ENCODE data around the gene CMKLR1.

The CMKLR1 gene

DNA sequence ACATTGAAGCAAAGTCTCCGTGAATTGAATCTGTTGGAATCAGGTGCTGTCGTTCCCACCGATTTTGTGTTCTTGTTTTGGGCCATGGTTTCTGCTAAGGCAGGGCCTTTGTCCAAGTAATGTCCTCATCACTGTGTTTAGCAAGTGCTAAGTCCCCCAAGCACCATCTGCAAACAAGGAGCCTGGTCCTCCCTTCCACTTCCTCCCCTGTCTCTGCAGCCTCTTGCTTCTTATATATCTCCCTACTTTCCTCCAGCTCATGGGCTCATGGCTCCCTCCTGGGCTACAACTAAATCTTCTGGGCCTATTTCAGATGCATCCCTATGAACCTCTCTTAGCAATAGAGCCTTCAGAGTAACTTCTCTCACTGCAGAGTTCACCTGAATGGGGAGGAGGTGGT lies 25.8 kb upstream of the CMKLR1 start:
- TF ChIP-seq, protein P1, sequence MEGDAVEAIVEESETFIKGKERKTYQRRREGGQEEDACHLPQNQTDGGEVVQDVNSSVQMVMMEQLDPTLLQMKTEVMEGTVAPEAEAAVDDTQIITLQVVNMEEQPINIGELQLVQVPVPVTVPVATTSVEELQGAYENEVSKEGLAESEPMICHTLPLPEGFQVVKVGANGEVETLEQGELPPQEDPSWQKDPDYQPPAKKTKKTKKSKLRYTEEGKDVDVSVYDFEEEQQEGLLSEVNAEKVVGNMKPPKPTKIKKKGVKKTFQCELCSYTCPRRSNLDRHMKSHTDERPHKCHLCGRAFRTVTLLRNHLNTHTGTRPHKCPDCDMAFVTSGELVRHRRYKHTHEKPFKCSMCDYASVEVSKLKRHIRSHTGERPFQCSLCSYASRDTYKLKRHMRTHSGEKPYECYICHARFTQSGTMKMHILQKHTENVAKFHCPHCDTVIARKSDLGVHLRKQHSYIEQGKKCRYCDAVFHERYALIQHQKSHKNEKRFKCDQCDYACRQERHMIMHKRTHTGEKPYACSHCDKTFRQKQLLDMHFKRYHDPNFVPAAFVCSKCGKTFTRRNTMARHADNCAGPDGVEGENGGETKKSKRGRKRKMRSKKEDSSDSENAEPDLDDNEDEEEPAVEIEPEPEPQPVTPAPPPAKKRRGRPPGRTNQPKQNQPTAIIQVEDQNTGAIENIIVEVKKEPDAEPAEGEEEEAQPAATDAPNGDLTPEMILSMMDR (IDR thresholded peaks at IDR 0.05; ENCODE audit: low read depth, low read length), result no peak
- DNase-seq (ENCODE audit: low read depth, low spot score), result no peak
- in situ Hi-C loops (cut with HindIII; ENCODE audit: low sequenced_read_pairs), result no loop called here
- H3K4me3 ChIP-seq (ENCODE audit: low read depth, low read length), result no peak overlapping the region

DNA sequence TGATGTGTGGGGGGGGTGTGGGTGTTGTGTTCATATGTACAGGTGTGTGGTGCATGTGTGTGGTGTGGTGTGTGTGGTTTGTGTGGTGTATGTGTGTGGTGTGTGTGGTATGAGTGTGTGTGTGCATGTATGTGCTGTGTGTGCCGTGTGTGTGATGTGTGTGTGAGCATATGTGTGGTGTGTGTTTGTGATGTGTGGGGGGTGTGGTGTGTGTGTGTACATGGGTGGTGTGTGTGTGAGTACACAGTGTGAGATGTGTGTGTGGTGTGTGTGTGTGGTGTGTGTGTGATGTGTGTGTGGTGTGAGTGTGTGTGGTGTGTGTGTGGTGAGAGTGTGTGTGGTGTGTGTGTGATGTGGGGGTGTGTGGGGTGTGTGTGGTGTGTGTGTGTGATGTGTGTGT lies 24.5 kb upstream of the CMKLR1 start:
- TF ChIP-seq, protein P1 (IDR thresholded peaks at IDR 0.05; ENCODE audit: low read depth, low read length), result no peak
- in situ Hi-C loops (cut with HindIII; ENCODE audit: low sequenced_read_pairs), result no loop called here
- H3K4me3 ChIP-seq (ENCODE audit: low read depth, low read length), result no peak overlapping the region
- no peak for DNase-seq (ENCODE audit: low read depth, low spot score)

DNA sequence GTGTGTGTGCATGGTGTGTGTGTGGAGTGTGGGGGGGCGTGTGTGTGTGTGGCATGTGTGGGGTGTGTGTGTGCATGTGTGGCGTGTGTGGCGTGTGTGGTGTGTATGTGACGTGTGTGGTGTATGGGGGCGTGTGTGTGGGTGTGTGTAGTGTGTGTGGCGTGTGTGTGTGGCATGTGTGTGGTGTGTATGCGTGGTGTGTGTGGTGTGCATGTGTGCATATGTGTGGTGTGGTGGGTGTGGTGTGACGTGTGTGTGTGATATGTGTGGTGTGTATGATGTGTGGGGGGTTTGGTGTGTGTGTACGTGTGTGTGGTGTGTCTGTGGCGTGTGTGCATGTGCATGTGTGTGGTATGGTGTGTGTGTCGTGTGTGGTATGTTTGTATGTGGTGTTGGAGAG lies 24.1 kb upstream of the CMKLR1 start:
- H3K4me3 ChIP-seq (ENCODE audit: low read depth, low read length), result no peak overlapping the region
- in situ Hi-C loops (cut with HindIII; ENCODE audit: low sequenced_read_pairs), result no loop called here
- TF ChIP-seq, protein P1 (IDR thresholded peaks at IDR 0.05; ENCODE audit: low read depth, low read length), result no peak
- no peak for DNase-seq (ENCODE audit: low read depth, low spot score)

DNA sequence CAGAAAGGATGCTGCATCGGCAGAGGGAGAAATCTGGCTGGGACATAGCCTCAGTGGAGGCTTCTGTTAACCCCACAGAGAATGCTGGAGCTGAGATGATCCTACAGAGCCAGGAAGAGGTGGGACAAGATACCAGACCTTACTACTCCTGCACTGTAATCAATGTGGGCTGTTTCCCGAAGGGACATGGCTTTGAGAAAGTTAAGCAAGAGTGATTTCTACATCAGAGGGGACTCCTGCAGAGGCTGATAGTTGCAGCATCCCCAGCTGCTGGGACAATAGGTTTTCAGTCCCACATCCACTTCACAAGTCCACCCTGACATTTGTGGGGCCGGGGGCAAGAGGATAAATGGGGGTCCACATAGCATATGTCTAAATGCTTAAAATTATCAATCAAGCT lies 22.5 kb upstream of the CMKLR1 start:
- H3K4me3 ChIP-seq (ENCODE audit: low read depth, low read length), result no peak overlapping the region
- no peak for DNase-seq (ENCODE audit: low read depth, low spot score)
- TF ChIP-seq, protein P1 (IDR thresholded peaks at IDR 0.05; ENCODE audit: low read depth, low read length), result no peak
- in situ Hi-C loops (cut with HindIII; ENCODE audit: low sequenced_read_pairs), result no loop called here

DNA sequence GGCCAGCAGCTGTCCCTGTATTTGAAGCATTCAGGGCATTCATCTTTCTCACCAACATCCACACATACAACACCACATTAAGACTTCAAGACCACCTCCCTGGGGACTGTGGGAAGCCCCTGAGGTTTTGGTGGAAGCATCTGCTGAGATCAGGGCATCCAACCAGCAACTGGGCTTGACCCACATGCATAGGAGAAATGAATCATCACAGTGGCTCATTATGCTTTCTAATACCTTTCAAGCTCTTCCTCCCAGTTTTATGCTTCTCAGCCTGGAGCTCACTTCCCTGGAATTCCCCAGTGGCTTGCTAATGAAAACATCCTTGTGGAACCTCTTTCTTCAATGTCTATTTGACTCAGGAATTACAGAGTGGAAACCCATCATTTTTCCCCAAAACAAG lies 21.4 kb upstream of the CMKLR1 start:
- in situ Hi-C loops (cut with HindIII; ENCODE audit: low sequenced_read_pairs), result no loop called here
- DNase-seq (ENCODE audit: low read depth, low spot score), result peak; percentile 76
- H3K4me3 ChIP-seq (ENCODE audit: low read depth, low read length), result no peak overlapping the region
- TF ChIP-seq, protein P1 (IDR thresholded peaks at IDR 0.05; ENCODE audit: low read depth, low read length), result no peak

DNA sequence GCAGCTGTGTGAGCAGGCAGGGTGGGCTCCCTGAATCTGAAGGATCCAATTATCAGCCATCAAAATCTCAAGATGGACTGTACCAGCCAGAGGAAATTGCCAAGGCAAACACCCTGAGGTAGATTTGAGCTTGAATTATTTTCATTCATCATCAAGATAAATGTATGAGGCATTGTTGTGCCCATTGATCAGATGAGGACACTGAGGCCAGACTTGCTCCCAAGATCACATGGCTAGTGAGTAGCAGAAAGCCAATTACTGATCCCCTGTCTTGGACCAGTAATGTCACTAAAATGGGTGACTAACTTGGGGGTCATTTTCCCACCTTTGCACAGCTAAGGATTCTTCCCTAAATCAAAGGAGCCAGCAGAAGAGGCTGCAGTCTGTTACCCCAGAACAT lies 20.9 kb upstream of the CMKLR1 start:
- H3K4me3 ChIP-seq (ENCODE audit: low read depth, low read length), result no peak overlapping the region
- TF ChIP-seq, protein P1 (IDR thresholded peaks at IDR 0.05; ENCODE audit: low read depth, low read length), result no peak
- in situ Hi-C loops (cut with HindIII; ENCODE audit: low sequenced_read_pairs), result no loop called here
- no peak for DNase-seq (ENCODE audit: low read depth, low spot score)

DNA sequence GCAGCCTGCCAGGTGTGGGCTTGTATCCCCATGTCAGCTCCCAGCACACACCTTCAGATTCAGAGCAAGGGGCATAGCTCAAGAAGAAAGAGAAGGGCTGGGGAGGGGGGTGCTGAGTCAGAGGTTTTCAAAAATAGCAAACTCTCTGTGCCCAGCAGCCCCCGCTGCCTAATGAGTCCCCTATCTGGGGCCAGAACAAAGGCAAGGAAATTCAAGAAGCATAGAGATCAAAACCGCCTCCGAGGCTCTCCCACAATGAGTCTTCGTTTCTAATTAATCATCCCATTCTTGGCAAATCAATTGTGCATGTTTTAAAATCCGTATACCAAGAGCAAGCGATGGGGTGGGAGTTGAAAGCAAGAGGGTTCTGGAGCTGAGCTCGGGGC lies 19.5 kb upstream of the CMKLR1 start:
- in situ Hi-C loops (cut with HindIII; ENCODE audit: low sequenced_read_pairs), result no loop called here
- TF ChIP-seq, protein P1 (IDR thresholded peaks at IDR 0.05; ENCODE audit: low read depth, low read length), result no peak

More for the DNA sequence above, 19.5 kb upstream of the CMKLR1 start:
- no peak for DNase-seq (ENCODE audit: low read depth, low spot score)
- H3K4me3 ChIP-seq (ENCODE audit: low read depth, low read length), result no peak overlapping the region

All from astrocyte of the spinal cord (primary cell).